GM21367 (cell line): ENCODE data around the gene TRPM5.

Experiments
- ATAC-seq: cut with Tn5 transposase; IDR thresholded peaks from one replicate; pipeline ENCODE4 v1.9.1; 2021; ENCODE audit not compliant: unreplicated experiment

TRPM5 gene

GRCh38 chr11:2470495-2470894 is 26.2 kb upstream of the TRPM5 start:
- no peak for ATAC-seq

DNA sequence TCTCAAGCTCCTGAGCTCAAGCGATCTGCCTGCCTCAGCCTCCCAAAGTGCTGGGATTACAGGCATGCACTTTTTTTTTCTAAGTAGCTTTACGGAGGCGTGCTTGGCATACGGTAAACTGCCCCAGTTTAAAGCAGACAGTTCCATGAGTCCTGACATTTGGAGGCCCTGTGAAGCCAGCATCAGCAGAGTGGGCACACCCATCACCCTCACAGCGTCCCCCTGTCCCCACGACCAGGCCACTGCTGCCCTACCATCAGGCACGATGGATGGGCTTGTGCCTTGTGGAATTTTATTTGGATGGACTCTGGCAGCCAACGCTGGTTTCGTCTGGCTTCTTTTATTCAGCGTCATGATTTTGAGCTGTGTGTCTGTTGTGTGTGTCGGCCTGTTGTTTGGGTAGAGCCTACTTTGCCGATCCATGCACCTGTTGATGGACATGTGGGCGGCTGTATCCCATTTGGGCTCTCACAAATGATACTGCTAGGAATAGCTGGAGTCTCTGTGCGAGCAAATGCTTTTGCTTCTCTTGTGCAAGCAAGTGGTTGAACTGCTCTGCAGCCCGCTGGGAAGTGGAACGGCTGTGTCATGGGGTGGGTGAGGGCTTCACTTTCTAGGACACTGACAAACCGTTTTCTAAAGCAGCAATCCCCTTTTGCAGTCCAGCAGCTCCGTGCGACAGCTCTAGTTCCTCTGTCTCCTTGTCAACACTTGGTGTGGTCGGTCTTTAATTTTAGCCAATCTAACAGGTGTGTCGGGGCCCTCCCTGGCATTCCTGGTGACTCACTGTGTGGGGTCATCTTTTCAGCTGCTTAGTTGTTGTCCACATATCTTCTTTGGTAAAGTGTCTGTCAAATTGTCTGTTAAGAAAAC is 24.3 kb upstream of the TRPM5 start:
- ATAC-seq = no peak

GRCh38 chr11:2467695-2468055 is 23.4 kb upstream of the TRPM5 start:
- ATAC-seq = no peak

GRCh38 chr11:2466869-2467694 is 22.8 kb upstream of the TRPM5 start:
- no peak for ATAC-seq

DNA sequence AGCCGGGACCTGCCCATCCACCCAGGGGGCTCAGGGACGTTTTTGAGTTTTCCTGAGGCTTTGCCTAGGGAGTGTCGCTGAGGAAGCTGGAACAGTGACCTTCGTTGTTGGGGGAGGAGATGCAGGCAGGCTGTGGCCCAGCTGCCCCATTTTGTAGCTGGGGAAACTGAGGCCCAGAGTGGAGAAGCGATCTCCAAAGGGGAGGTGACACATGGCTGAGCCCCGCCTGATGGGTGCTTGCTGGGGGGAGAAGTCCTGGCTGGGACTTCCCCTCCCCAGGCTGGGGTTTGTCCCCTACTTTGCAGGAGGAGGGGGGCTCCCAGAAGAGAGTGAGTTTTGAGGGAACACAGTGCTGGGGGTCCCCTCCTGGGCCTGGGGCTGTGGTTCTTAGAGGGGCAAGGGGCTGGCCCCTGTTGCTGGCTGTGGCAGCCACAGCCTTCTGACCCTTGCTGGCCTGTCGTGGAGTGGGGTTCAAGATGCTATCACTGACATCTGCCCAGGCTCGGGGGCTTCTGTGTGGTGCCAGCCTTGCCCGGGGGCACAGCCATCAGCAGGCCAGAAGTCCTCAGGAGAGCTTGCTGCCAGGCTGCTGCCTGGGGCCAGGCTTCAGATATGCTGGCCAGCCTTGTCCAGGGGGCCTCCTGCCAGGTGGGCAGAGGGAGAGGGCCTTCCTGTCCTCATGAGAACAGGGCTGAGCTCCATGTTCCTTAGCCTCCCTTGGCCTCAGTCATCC is 21.9 kb upstream of the TRPM5 start:
- ATAC-seq = no peak

- ATAC-seq = no peak
Observed at GRCh38 chr11:2465202-2466068, 21.1 kb upstream of the TRPM5 start.

DNA sequence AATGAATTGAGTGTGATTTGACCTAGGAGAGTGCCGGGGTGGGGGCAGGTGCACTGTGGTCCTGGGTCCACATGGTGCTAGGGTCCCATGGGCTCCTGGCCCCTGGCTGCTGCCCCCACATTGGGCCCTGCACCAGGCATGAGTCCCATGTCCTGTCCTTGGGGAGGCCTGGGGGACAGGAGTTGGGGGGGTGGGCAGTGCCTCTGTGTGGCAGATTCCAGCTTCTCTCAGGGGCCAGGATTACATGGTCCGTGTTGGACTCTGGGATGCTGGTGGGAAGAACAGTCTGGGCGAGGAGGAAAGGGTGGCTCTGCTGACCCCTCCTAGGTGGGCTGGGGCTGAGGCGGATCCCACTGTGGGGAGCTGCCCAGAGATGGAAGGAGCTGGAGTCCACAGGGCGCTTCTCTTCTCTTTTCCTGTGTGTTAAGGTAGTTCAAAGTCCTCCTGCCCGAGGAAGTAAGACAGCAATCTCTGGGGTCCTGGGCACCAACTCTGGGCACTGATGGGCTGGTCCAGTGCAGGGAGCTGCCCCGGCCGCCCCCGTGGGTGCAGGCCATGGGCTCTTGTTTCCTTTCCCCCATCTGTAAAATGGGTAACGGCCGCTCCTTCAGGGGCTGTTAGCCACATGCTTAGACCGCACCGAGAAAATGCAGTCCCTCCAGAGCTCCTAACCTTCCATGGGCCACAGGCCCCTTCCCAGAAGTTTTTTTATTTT is 20.3 kb upstream of the TRPM5 start:
- ATAC-seq = no peak

DNA sequence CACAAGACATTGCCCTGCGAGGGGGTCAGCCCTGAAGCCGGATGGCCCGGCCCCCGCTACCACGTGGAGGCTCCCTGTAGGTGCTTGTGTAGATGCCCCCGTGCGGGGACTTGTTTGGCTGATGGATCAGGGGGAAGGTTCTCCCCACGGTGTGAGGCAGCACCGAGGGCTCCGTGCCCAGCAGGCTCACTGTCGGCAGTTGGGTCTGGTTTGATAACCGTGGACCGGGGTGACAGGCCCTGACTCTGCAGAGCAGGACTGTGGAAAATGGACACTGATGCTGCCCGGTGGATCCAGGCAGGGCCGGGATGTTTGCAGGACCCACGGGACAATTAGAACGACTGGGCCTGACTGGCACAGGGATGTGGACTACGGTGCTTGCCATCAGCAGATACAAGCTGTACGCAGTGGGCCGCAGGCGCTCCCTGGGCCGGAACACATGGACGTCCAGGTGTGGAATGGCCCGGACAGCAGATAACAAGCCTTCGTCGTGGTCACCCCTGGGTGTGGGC is 19.5 kb upstream of the TRPM5 start:
- ATAC-seq = no peak

DNA sequence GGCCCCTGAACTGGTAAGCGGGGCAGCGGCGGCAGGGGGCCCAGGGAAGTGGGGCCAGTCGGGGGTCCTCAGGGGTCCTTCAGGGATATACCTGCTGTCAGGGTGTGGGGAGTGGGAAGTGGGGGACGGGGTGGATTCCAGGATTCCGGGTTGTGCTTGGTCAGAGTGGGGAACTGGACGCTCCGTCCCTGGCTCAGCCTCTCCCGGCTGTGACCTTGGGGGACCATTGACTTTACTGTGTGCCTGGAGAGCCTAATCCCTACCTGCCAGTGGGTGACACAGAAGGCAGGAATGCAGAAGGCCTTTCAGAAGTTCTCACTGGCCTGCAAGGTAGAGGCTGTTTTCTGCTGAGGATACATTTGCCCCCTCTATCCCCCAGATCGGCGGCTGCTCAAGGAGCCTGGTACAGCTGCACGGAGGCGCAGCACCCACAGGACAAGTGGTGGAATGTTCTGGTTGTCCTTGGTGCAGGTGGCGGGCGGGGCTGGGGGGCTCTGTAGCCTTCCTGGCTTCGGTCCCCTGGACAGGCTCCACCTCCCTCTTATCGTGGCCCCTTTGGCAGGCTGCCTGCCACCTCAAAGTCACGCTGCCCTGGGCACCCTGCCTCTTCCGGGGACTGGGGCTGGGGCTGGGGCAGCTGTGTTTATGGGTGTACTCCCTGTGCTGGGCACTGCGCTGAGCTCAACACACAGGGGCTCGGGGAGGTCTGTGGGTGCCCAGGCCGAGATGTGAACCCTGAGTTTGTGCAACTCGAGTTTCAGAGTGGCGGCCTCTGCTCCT is 18.9 kb upstream of the TRPM5 start:
- no peak for ATAC-seq

GRCh38 chr11:2462543-2462985 is 18.2 kb upstream of the TRPM5 start:
- no peak for ATAC-seq

- no peak for ATAC-seq
Observed at GRCh38 chr11:2461956-2462542, 17.7 kb upstream of the TRPM5 start.

DNA sequence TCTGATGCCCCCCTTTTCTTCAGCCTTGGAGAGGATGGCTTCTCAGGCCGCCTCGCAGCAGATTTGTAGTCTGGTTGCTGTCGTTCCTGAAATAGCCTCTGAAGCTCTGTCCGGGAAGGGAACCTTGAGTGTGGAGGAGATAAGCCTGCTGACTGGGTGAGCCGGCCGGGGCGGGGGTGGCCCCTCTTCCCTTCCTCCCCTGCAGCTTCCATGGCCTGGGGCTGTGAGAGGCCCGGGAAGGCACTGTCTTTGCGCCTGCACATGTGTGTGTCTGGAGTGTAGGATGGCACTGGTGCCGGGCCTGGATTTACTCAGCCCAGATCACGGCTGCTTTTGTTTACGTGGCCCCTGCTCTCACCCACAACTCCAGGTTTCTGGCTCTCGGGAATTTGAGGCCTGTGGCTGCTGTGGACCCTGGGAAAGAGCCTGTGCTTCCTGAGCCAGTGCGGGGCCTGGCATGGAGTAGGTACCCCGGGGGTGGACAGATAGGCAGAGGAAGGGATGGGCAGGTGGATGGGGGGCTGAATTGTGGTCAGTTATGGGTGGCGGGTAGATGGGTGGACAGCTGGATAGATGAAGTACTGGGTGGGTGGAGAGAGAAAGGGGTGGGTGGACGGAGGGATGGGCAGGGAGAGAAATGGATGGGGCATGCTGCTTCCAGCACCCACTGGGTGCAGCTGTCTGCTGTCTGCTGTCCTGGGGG is 17.1 kb upstream of the TRPM5 start:
- no peak for ATAC-seq

DNA sequence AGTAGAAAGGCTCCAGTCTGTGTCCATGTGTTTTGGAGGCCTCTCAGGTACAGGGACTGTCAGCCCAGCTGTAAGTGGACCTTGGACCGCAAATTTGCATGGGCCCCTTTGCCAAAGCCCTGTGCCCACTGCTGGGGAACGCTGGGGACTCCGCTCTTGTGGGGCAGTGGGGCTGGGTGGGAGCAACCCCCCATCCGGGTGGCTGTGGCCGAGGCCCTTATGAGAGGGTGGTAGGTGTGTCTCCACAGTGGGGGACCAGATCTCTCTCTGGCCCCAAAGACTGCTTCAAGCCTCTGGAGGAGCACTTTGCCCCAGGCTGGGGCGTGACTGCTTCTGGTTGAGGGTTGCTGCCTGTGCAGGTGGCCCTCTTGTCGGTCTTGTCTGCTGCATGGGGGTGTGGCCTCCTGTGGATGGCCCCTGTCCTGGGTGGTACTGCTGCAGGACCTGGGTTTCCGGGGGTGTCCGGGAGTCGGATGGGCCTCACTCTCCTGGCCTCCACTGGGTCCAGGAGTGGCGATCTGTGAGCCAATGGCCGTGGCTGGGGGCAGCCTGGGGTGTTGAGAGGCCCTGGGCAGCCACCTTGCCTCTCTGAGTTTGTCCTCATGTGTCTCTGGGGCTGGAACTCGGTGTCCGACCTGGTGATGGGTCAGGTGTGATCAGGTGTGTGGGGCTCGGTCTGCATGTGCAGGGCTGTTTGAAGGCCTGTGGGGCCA is 16.4 kb upstream of the TRPM5 start:
- ATAC-seq = no peak

DNA sequence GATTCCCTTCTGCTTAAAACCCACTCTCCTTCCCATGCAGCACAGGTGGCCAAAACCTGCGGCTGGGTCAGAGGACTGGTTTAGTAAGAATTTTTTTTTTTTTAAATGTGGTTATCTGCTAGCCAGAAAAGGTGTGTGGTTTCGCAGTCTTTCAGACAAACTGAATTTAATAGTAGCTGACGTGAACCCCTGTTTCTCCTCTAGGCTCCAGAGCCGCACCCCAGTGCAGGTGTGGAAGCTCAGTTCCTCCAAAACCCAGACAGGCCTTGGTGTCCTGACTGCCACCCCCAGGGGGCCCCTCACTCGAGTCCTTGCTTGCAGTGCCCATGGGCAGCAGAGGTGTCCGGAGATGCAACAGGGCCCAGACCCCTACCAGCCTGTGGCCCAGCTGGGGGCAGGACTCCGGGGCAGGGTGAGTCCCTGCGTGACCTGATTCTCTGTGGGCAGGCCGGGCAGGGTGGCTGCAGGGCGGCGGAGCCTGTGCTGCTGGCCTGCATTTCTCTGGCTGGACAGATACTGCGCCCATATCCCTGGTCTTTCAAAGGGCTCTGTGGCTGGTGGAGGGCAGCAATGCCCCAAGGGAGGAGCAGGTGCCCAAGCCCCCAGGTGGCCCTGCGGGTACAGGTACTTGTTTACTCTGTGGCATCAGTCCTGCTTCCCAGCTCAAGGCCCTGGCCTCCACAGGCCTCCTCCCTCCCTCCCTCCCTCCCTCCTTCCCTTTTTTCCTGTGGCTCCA is 15.7 kb upstream of the TRPM5 start:
- ATAC-seq = no peak

DNA sequence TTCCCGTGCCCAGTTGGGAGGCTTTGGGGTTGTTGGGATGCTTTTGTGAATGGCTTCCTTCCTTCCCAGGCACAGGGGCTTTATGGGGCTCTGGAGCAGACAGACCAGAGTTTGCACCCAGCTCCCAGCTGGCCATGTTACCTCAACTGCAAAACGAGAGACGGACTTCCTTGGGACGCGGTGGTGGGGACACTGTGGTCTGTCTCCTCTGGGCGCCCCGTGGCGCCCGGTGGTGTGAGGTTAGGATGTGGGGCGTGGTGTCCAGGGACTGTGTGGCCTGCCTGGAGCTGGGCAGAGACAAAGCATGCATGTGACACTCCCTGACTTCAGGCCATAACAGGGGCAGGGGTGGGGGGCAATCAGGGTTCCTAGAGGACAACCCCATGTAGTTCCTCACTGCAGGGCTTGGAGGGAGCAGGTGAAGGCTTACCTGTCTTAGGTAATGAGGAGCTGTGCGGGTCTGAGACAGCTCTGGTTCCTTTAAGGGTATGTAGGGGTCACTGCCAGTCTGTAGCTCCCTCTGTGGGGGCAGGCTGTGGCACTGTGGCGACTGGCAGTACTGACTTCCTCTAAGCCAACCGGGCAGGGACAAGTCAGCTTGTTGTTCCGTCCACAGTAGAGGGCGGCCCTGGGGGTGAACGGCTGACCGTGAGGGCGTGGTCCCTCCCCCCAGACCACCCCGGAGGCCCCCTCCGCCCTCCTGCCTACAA is 14.9 kb upstream of the TRPM5 start:
- no peak for ATAC-seq

- ATAC-seq = no peak
Observed at GRCh38 chr11:2458321-2458720, 14.0 kb upstream of the TRPM5 start.
